CD4-positive, alpha-beta T cell treated with Interleukin-6 at 100 ng/mL for 8 hours (primary cell): ENCODE measurements around the gene PROCA1.

ENCODE experiments used
- DNase-seq: peaks from one replicate; pipeline ENCODE4 v3.0.0-alpha.2; 2020; ENCODE audit warnings: mixed read lengths, low spot score

The PROCA1 gene

GRCh38 chr17:28707339-28707720 lies 4.4 kb downstream of the PROCA1 start:
- no peak for DNase-seq

GRCh38 chr17:28706471-28707338 lies 5.0 kb downstream of the PROCA1 start:
- DNase-seq, result no peak

- no peak for DNase-seq
Measured at GRCh38 chr17:28705728-28706334, 5.9 kb downstream of the PROCA1 start.

GRCh38 chr17:28705074-28705659 lies 6.5 kb downstream of the PROCA1 start:
- DNase-seq, result no peak

GRCh38 chr17:28704219-28704858 lies 7.3 kb downstream of the PROCA1 start:
- no peak for DNase-seq

GRCh38 chr17:28703552-28704218 lies 8.0 kb downstream of the PROCA1 start:
- DNase-seq, result no peak

- no peak for DNase-seq
Measured at GRCh38 chr17:28702752-28703150, 8.9 kb downstream of the PROCA1 start.

GRCh38 chr17:28702026-28702751 lies 9.5 kb downstream of the PROCA1 start:
- no peak for DNase-seq

- no peak for DNase-seq
Measured at GRCh38 chr17:28700830-28701492, 10.7 kb downstream of the PROCA1 start.

GRCh38 chr17:28700278-28700677 lies 11.4 kb downstream of the PROCA1 start:
- no peak for DNase-seq

- DNase-seq, result no peak
Measured at GRCh38 chr17:28698253-28698941, 13.3 kb downstream of the PROCA1 start.

GRCh38 chr17:28693869-28694268 lies 17.8 kb downstream of the PROCA1 start:
- no peak for DNase-seq

- no peak for DNase-seq
Measured at GRCh38 chr17:28689011-28689410, 22.7 kb downstream of the PROCA1 start.

GRCh38 chr17:28688481-28688880 lies 23.2 kb downstream of the PROCA1 start:
- no peak for DNase-seq

- DNase-seq, result no peak
Measured at GRCh38 chr17:28686296-28686695, 25.4 kb downstream of the PROCA1 start.

GRCh38 chr17:28685366-28685765 lies 26.3 kb downstream of the PROCA1 start:
- no peak for DNase-seq

GRCh38 chr17:28684963-28685362 lies 26.7 kb downstream of the PROCA1 start:
- no peak for DNase-seq

GRCh38 chr17:28682655-28683054 lies 29.0 kb downstream of the PROCA1 start:
- no peak for DNase-seq

- no peak for DNase-seq
Measured at GRCh38 chr17:28675980-28676379, 35.7 kb downstream of the PROCA1 start.

GRCh38 chr17:28675490-28675889 lies 36.2 kb downstream of the PROCA1 start:
- DNase-seq, result no peak
